Peyer's patch (tissue), 4 donors: Measurements from ENCODE around the gene IFNB1. TPM values are rescaled to one million over a fixed set of nuclear protein-coding genes. Genes with fewer than 3 reads are reported as not detected.

Experiments
- DNase-seq, 3 donors: peaks; one replicate each; pipeline ENCODE4 v3.0.0-alpha.2; 2017 to 2019
- H3K27ac ChIP-seq, 4 donors: fragments of 200-600 bp; sonication (generic); one replicate each; pipeline ENCODE4 v1.5.1; 2016 to 2019
- H3K27me3 ChIP-seq, 2 donors: fragments of 200-600 bp; sonication (generic); one replicate each; pipeline ENCODE4 v1.5.1; 2019
- H3K36me3 ChIP-seq, 3 donors: fragments of 200-600 bp; sonication (generic); one replicate each; pipeline ENCODE4 v1.5.1; 2016 to 2019
- H3K4me1 ChIP-seq, 4 donors: fragments of 200-600 bp; sonication (generic); one replicate each; pipeline ENCODE4 v1.5.1; 2016 to 2019
- H3K4me3 ChIP-seq, 4 donors: fragments of 200-600 bp; sonication (generic); 1 replicate in 3 of 4; 2 replicates in 1 of 4; pipeline ENCODE4 v1.5.1; 2016 to 2019; ENCODE audit warnings: mild to moderate bottlenecking in 1 of 4
- H3K9me3 ChIP-seq, 4 donors: fragments of 200-600 bp; sonication (generic); one replicate each; pipeline ENCODE4 v1.5.1; 2016 to 2019; ENCODE audit warnings: mild to moderate bottlenecking in 1 of 4
- CTCF ChIP-seq, 6 experiments: fragments of 450-650 bp in 4 of 6; fragments of 200-600 bp in 2 of 6; sonication (generic) in 1 of 6; IDR thresholded peaks; one replicate each; pipeline ENCODE4 v1.5.1; 2017 to 2019; ENCODE audit warnings: antibody characterized with exemption in 6 of 6, mild to moderate bottlenecking in 3 of 6, moderate library complexity in 1 of 6
- POLR2A ChIP-seq, 2 donors: fragments of 450-650 bp; IDR thresholded peaks; one replicate each; pipeline ENCODE4 v1.5.1; 2017; ENCODE audit warnings: antibody characterized with exemption in 2 of 2, mild to moderate bottlenecking in 2 of 2, moderate library complexity in 2 of 2
- total RNA-seq, 4 donors: library from RNA; depleted of rRNA; stranded (reverse); fragments of >200 nt; gene quantifications; one replicate each; pipeline ENCODE4 v1.1.0, GENCODE V29; 2016

The IFNB1 gene
- total RNA-seq, 4 donors from 2014 or later: not detected

DNA sequence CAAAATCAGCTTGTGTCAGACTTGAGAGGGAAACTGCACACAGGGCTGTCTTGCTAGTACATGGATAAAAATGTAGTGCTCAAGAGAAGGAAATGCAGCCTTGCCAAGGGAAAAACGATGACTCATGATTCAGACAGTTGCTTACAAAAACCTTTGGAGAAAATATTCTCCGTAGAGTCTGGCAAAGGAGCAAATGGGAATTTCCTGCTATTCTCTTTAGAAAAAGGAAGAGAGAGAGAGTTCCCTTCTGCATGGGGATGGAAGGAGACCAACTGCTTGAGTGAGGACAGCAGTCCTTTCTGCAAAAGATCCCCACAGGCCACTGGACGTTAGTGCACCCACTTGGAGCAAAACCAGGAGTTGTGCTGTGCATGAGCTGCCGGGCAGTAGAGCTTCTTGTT, 7.6 kb downstream of the IFNB1 start:
- H3K36me3 ChIP-seq: no peaks in the 10 kb centered on the region
- no peaks in the 10 kb centered on the region for H3K27me3 ChIP-seq
- H3K9me3 ChIP-seq: no peaks in the 10 kb centered on the region
- no peaks in the 10 kb centered on the region for H3K4me1 ChIP-seq
- no peak overlapping the region for H3K4me3 ChIP-seq
- no peak for DNase-seq
- H3K27ac ChIP-seq: no peak overlapping the region
- TF ChIP-seq POLR2A (IDR thresholded peaks at IDR 0.05) (no peak), CTCF (IDR thresholded peaks at IDR 0.05) (peak in 2 of 6 experiments; percentile 3 to 16)

- Histone ChIP-seq H3K36me3 (no peaks in the 10 kb centered on the region), H3K27me3 (no peaks in the 10 kb centered on the region), H3K27ac (no peak overlapping the region), H3K9me3 (no peaks in the 10 kb centered on the region), H3K4me1 (no peaks in the 10 kb centered on the region), H3K4me3 (no peak overlapping the region)
- peak in 1 of 3 donors; percentile 46 for DNase-seq
- no peak for TF ChIP-seq POLR2A (IDR thresholded peaks at IDR 0.05)
- TF ChIP-seq CTCF (IDR thresholded peaks at IDR 0.05): peak in 1 of 6 experiments; percentile 4
Observed at GRCh38 chr9:21060919-21061561, 16.7 kb downstream of the IFNB1 start.

GRCh38 chr9:21056931-21057330, 20.8 kb downstream of the IFNB1 start:
- Histone ChIP-seq H3K4me3 (no peak overlapping the region), H3K27me3 (no peaks in the 10 kb centered on the region), H3K36me3 (no peaks in the 10 kb centered on the region), H3K27ac (no peak overlapping the region), H3K4me1 (no peaks in the 10 kb centered on the region), H3K9me3 (no peaks in the 10 kb centered on the region)
- no peak for TF ChIP-seq CTCF (IDR thresholded peaks at IDR 0.05)
- no peak for TF ChIP-seq POLR2A (IDR thresholded peaks at IDR 0.05)
- no peak for DNase-seq

- H3K36me3 ChIP-seq: no peaks in the 10 kb centered on the region
- TF ChIP-seq POLR2A (IDR thresholded peaks at IDR 0.05): no peak
- TF ChIP-seq CTCF (IDR thresholded peaks at IDR 0.05): no peak
- no peaks in the 10 kb centered on the region for H3K27me3 ChIP-seq
- H3K27ac ChIP-seq: no peak overlapping the region
- H3K4me1 ChIP-seq: no peaks in the 10 kb centered on the region
- H3K9me3 ChIP-seq: no peaks in the 10 kb centered on the region
- DNase-seq: no peak
- no peak overlapping the region for H3K4me3 ChIP-seq
Observed at GRCh38 chr9:21053851-21054250, 23.9 kb downstream of the IFNB1 start.

- Histone ChIP-seq H3K27me3 (no peaks in the 10 kb centered on the region), H3K4me1 (no peaks in the 10 kb centered on the region), H3K9me3 (no peaks in the 10 kb centered on the region), H3K36me3 (no peaks in the 10 kb centered on the region), H3K27ac (no peak overlapping the region), H3K4me3 (no peak overlapping the region)
- no peak for TF ChIP-seq CTCF (IDR thresholded peaks at IDR 0.05)
- TF ChIP-seq POLR2A (IDR thresholded peaks at IDR 0.05): no peak
- no peak for DNase-seq
Observed at GRCh38 chr9:21047281-21047691, 30.5 kb downstream of the IFNB1 start.

DNA sequence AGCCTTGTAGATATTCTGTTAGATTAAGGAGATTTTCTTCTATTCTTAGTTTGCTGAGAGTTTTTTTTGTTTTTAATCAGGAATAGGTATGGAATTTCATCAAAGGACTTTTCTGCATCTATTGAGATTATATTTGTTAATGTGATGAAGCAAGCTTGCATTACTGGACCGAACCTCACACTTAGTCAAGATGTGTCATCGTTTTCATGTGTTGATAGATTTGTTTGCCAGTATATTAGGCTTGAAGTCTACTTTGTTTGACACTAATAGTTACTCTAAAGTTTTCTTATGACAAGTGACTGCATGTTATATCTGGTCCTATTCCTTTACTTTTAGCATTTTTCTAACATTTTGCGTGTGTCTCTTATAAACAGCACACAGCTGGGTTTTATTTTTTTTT, 33.9 kb downstream of the IFNB1 start:
- TF ChIP-seq POLR2A (IDR thresholded peaks at IDR 0.05) (no peak), CTCF (IDR thresholded peaks at IDR 0.05) (no peak)
- Histone ChIP-seq H3K4me3 (no peak overlapping the region), H3K4me1 (no peaks in the 10 kb centered on the region), H3K27ac (no peak overlapping the region), H3K9me3 (no peaks in the 10 kb centered on the region), H3K27me3 (no peaks in the 10 kb centered on the region), H3K36me3 (no peaks in the 10 kb centered on the region)
- no peak for DNase-seq
